ENCODE data around the gene DCAF7.

DNA sequence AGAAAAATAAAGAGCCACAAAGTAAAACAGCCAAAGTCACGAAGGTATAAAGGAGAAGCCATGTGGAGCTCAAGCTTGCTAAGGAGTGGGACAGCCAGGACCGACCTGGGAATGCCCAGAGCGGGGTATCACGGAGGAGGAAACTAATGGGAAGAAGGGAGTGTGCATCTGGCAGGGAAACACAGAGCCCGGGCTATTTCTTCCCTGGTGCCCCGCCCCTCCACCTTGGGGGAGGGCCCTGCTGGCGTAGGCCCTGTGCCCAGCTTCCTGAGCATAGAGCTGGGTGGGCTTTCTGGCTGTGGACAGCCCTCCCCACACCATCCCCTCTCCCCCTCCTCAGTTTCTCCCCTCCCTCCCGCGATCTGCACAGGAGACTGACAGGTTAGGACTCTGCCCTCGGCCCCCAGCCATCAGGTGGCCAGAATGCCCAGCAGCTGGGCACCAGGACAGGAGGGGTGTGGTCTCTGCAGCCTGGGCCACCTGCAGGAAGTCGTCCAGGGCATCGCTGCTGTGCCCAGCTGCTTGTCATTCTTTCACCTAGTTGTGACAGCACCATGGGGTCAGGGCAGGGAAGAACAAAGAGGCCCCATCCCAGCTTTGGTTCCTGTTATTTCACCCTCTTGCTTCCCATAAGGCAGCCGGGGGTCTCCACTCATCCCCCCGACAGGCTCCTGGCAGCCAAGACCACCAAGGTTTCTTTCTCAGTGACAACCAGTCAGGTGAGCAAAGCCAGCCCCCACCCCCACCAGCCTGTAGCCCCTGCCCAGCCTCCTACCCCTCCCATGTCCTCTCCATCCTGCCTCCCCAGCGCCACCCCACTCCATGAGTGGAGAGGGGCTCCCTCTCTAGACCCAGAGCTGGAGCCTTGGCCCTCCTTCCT is 7.1 kb upstream of the DCAF7 start:
- TF ChIP-seq, protein P1, sequence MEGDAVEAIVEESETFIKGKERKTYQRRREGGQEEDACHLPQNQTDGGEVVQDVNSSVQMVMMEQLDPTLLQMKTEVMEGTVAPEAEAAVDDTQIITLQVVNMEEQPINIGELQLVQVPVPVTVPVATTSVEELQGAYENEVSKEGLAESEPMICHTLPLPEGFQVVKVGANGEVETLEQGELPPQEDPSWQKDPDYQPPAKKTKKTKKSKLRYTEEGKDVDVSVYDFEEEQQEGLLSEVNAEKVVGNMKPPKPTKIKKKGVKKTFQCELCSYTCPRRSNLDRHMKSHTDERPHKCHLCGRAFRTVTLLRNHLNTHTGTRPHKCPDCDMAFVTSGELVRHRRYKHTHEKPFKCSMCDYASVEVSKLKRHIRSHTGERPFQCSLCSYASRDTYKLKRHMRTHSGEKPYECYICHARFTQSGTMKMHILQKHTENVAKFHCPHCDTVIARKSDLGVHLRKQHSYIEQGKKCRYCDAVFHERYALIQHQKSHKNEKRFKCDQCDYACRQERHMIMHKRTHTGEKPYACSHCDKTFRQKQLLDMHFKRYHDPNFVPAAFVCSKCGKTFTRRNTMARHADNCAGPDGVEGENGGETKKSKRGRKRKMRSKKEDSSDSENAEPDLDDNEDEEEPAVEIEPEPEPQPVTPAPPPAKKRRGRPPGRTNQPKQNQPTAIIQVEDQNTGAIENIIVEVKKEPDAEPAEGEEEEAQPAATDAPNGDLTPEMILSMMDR (IDR thresholded peaks at IDR 0.05; ENCODE audit: low read depth, low read length, missing input control): no peak
- TF ChIP-seq SP1 (IDR thresholded peaks at IDR 0.05): no peak
- TF ChIP-seq GABPA (IDR thresholded peaks at IDR 0.05 in 1 of 2, conservative IDR thresholded peaks at IDR 0.05 in 1 of 2): no peak
- TF ChIP-seq, protein P2, sequence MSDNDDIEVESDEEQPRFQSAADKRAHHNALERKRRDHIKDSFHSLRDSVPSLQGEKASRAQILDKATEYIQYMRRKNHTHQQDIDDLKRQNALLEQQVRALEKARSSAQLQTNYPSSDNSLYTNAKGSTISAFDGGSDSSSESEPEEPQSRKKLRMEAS (IDR thresholded peaks at IDR 0.05): no peak
- TF ChIP-seq RAD21 (IDR thresholded peaks at IDR 0.05): no peak
